Right cardiac atrium (tissue), 5 donors: ENCODE measurements around the gene PILRA. TPM values are rescaled to one million over a fixed set of nuclear protein-coding genes. Genes with fewer than 3 reads are reported as not detected.
A peak's percentile ranks its signal among the peaks of the same experiment; 100 is the strongest.
"Not testable (repeated sequence)": the region's sequence is repeated elsewhere in the genome, so short reads cannot be mapped to it uniquely, and the experiment has no call there.

Source experiments
- ATAC-seq, 2 donors: fragments of 200-7000 bp; cut with Tn5 transposase; one replicate each; pipeline versions ENCODE4 v1.8.0 to v1.9.1; 2020; ENCODE audit warnings: moderate library complexity in 2 of 2, mild to moderate bottlenecking in 1 of 2
- DNase-seq, 3 donors: peaks; one replicate each; pipeline ENCODE4 v3.0.0-alpha.2; 2020
- H3K27ac ChIP-seq: one replicate; pipeline ENCODE4 v1.5.1; 2013; ENCODE audit warnings: mild to moderate bottlenecking, low read length, control low read depth, moderate library complexity
- H3K27me3 ChIP-seq: one replicate; pipeline ENCODE4 v1.6.1; 2013; ENCODE audit not compliant: control insufficient read depth, insufficient read depth
- H3K4me1 ChIP-seq: one replicate; pipeline ENCODE4 v1.6.1; 2013; ENCODE audit warnings: low read length; ENCODE audit not compliant: control insufficient read depth, insufficient read depth
- H3K4me3 ChIP-seq: one replicate; pipeline ENCODE4 v1.5.1; 2013; ENCODE audit warnings: low read length, control low read depth
- H3K9me3 ChIP-seq: one replicate; pipeline ENCODE4 v1.6.1; 2013; ENCODE audit warnings: low read length; ENCODE audit not compliant: control insufficient read depth
- WGBS: extraction: QIAGEN DNeasy Blood & Tissue Kit; methylation state at CpG from one replicate; pipeline ENCODE4 v1.1.7; 2013; 5-methylcytosine and 5-hydroxymethylcytosine counted together
- intact Hi-C, 4 donors: fragments of 100-400 bp; cut with DNase I; formaldehyde crosslinking; loops; one replicate each; pipeline versions ENCODE4 v1.11.0 to v1.14.0; 2022 to 2023
- polyA plus RNA-seq: library from polyadenylated mRNA; stranded (reverse); fragments of 200-250 nt; gene quantifications from one replicate; pipeline ENCODE4 v1.2.3, GENCODE V29; 2013
- total RNA-seq, 4 donors: library from RNA; stranded (reverse); fragmentation: NEBNext Ultra II Directional; extraction: Animal tissue kit (Norgen Biotek cat#: 25700); gene quantifications; one replicate each; pipeline ENCODE4 v1.2.1, GENCODE V29; 2021
- donor health status: healthy with polysubstance abuse.
- donor health status: DM: no; HTN: yes; CAD: no.
- donor health status: DM: no; HTN: no; CAD: no.
- donor health status: DM: no; HTN: yes; CAD: no; lungs with severe emphysema.
- donor health status: DM: yes; HTN: yes; CAD: no.

The PILRA gene
- total and polyA plus RNA-seq, 5 donors = 2.3 to 5.3 (median 4.8) TPM

GRCh38 chr7:100369105-100369504, 4.2 kb upstream of the PILRA start:
- Histone ChIP-seq H3K27ac (no peak overlapping the region), H3K4me1 (no peaks in the 10 kb centered on the region), H3K9me3 (no peaks in the 10 kb centered on the region), H3K4me3 (no peak overlapping the region), H3K27me3 (no peaks in the 10 kb centered on the region)
- intact Hi-C loops = no loop called here
- peak; percentile 63 to 83 (median 78) for DNase-seq
- peak; percentile 35 to 39 for ATAC-seq
- WGBS = 64% methylated on average over 6 of the region's 6 CpGs

GRCh38 chr7:100370303-100370702, 3.0 kb upstream of the PILRA start:
- Histone ChIP-seq H3K27ac (no peak overlapping the region), H3K4me1 (no peaks in the 10 kb centered on the region), H3K27me3 (no peaks in the 10 kb centered on the region), H3K4me3 (no peak overlapping the region), H3K9me3 (no peaks in the 10 kb centered on the region)
- DNase-seq (peak in 1 of 3 donors; percentile 6), ATAC-seq (no peak)
- intact Hi-C loops = no loop called here
- 31% methylated on average over 4 of the region's 4 CpGs for WGBS

GRCh38 chr7:100370746-100371145, 2.5 kb upstream of the PILRA start:
- H3K27ac ChIP-seq = no peak overlapping the region
- H3K4me1 ChIP-seq = no peaks in the 10 kb centered on the region
- peak in 1 of 3 donors; percentile 25 for DNase-seq
- intact Hi-C loops = no loop called here
- ATAC-seq = no peak
- H3K27me3 ChIP-seq = no peaks in the 10 kb centered on the region
- no peaks in the 10 kb centered on the region for H3K9me3 ChIP-seq
- H3K4me3 ChIP-seq = no peak overlapping the region
- WGBS = 75% methylated on average over 6 of the region's 6 CpGs

GRCh38 chr7:100371561-100372171, 1.6 kb upstream of the PILRA start:
- no peaks in the 10 kb centered on the region for H3K9me3 ChIP-seq
- 71% methylated on average over 7 of the region's 7 CpGs for WGBS
- no peak overlapping the region for H3K4me3 ChIP-seq
- no peak for ATAC-seq
- intact Hi-C loops = no loop called here
- no peaks in the 10 kb centered on the region for H3K4me1 ChIP-seq
- no peaks in the 10 kb centered on the region for H3K27me3 ChIP-seq
- H3K27ac ChIP-seq = no peak overlapping the region
- peak in 1 of 3 donors; percentile 38 for DNase-seq

GRCh38 chr7:100372256-100372655, 1.0 kb upstream of the PILRA start:
- DNase-seq (peak in 1 of 3 donors; percentile 56), ATAC-seq (peak; percentile 7 to 23)
- H3K4me3 ChIP-seq = no peak overlapping the region
- H3K4me1 ChIP-seq = no peaks in the 10 kb centered on the region
- no peaks in the 10 kb centered on the region for H3K9me3 ChIP-seq
- H3K27me3 ChIP-seq = no peaks in the 10 kb centered on the region
- H3K27ac ChIP-seq = no peak overlapping the region
- WGBS = 50% methylated on average over 8 of the region's 8 CpGs
- intact Hi-C loops = no loop called here

- peak in 1 of 3 donors; percentile 43 for DNase-seq
- peak overlapping the region; percentile 3 for H3K27ac ChIP-seq
Observed at GRCh38 chr7:100372694-100373093, 593 bp upstream of the PILRA start.

GRCh38 chr7:100373870-100374598, 747 bp downstream of the PILRA start:
- H3K9me3 ChIP-seq, H3K4me3 ChIP-seq, H3K27ac ChIP-seq, intact Hi-C loops, H3K27me3 ChIP-seq, ATAC-seq, H3K4me1 ChIP-seq: not testable (repeated sequence)
- DNase-seq = peak in 2 of 3 donors; percentile 11 to 38
- WGBS = 75% methylated on average over 15 of the region's 15 CpGs

More at GRCh38 chr7:100372694-100373093, 593 bp upstream of the PILRA start:
- 57% methylated on average over 6 of the region's 6 CpGs for WGBS
- no peaks in the 10 kb centered on the region for H3K4me1 ChIP-seq
- H3K4me3 ChIP-seq = no peak overlapping the region
- intact Hi-C loops = no loop called here
- peak; percentile 2 to 4 for ATAC-seq
- H3K27me3 ChIP-seq = no peaks in the 10 kb centered on the region
- no peaks in the 10 kb centered on the region for H3K9me3 ChIP-seq

GRCh38 chr7:100374601-100375000, 1.3 kb downstream of the PILRA start:
- peak in 1 of 3 donors; percentile 30 for DNase-seq
- no peak overlapping the region for H3K27ac ChIP-seq
- H3K9me3 ChIP-seq = no peaks in the 10 kb centered on the region
- H3K4me3 ChIP-seq = no peak overlapping the region
- ATAC-seq = no peak
- WGBS = 78% methylated on average over 5 of the region's 5 CpGs
- H3K4me1 ChIP-seq = no peaks in the 10 kb centered on the region
- intact Hi-C loops = no loop called here
- no peaks in the 10 kb centered on the region for H3K27me3 ChIP-seq

GRCh38 chr7:100376066-100376465, 2.8 kb downstream of the PILRA start:
- intact Hi-C loops = no loop called here
- Histone ChIP-seq H3K4me1 (no peaks in the 10 kb centered on the region), H3K4me3 (no peak overlapping the region), H3K27ac (no peak overlapping the region), H3K27me3 (no peaks in the 10 kb centered on the region), H3K9me3 (no peaks in the 10 kb centered on the region)
- 94% methylated on average over 3 of the region's 3 CpGs for WGBS
- DNase-seq = no peak
- no peak for ATAC-seq

GRCh38 chr7:100378114-100378755, 4.9 kb downstream of the PILRA start:
- Histone ChIP-seq H3K9me3 (no peaks in the 10 kb centered on the region), H3K27me3 (no peaks in the 10 kb centered on the region), H3K4me1 (no peaks in the 10 kb centered on the region), H3K4me3 (no peak overlapping the region), H3K27ac (no peak overlapping the region)
- ATAC-seq = no peak
- no peak for DNase-seq
- intact Hi-C loops = no loop called here
- 89% methylated on average over 4 of the region's 4 CpGs for WGBS

GRCh38 chr7:100380196-100380595, 6.9 kb downstream of the PILRA start:
- no peaks in the 10 kb centered on the region for H3K4me1 ChIP-seq
- ATAC-seq = peak in 1 of 2 donors; percentile 50

More at GRCh38 chr7:100380196-100380595, 6.9 kb downstream of the PILRA start:
- Histone ChIP-seq H3K9me3 (no peaks in the 10 kb centered on the region), H3K27me3 (no peaks in the 10 kb centered on the region), H3K4me3 (no peak overlapping the region), H3K27ac (no peak overlapping the region)
- 78% methylated on average over 4 of the region's 4 CpGs for WGBS
- intact Hi-C loops = no loop called here
- no peak for DNase-seq
